HG02571 (cell line): ENCODE data around the gene DPF3.

Experiments used
- ATAC-seq: cut with Tn5 transposase; IDR thresholded peaks from one replicate; pipeline ENCODE4 v1.9.1; 2021; ENCODE audit warnings: mild to moderate bottlenecking, moderate library complexity; ENCODE audit not compliant: unreplicated experiment

Gene DPF3

GRCh38 chr14:72621387-72622065, 272.4 kb downstream of the DPF3 start:
- no peak for ATAC-seq

GRCh38 chr14:72619881-72620280, 274.0 kb downstream of the DPF3 start:
- ATAC-seq = no peak

GRCh38 chr14:72619111-72619571, 274.8 kb downstream of the DPF3 start:
- no peak for ATAC-seq

- ATAC-seq = no peak
Measured at GRCh38 chr14:72618424-72618823, 275.5 kb downstream of the DPF3 start.

GRCh38 chr14:72617391-72618031, 276.4 kb downstream of the DPF3 start:
- ATAC-seq = no peak

GRCh38 chr14:72616811-72617210, 277.1 kb downstream of the DPF3 start:
- no peak for ATAC-seq

GRCh38 chr14:72616294-72616693, 277.6 kb downstream of the DPF3 start:
- no peak for ATAC-seq

- no peak for ATAC-seq
Measured at GRCh38 chr14:72615451-72616121, 278.3 kb downstream of the DPF3 start.

GRCh38 chr14:72614891-72615415, 278.9 kb downstream of the DPF3 start:
- no peak for ATAC-seq

GRCh38 chr14:72614365-72614764, 279.5 kb downstream of the DPF3 start:
- ATAC-seq = no peak

- ATAC-seq = no peak
Measured at GRCh38 chr14:72613975-72614319, 280.0 kb downstream of the DPF3 start.

- ATAC-seq = no peak
Measured at GRCh38 chr14:72613231-72613974, 280.5 kb downstream of the DPF3 start.

- no peak for ATAC-seq
Measured at GRCh38 chr14:72612041-72612440, 281.9 kb downstream of the DPF3 start.

GRCh38 chr14:72611506-72611905, 282.4 kb downstream of the DPF3 start:
- no peak for ATAC-seq

GRCh38 chr14:72610831-72611200, 283.1 kb downstream of the DPF3 start:
- no peak for ATAC-seq

- no peak for ATAC-seq
Measured at GRCh38 chr14:72610096-72610830, 283.6 kb downstream of the DPF3 start.

GRCh38 chr14:72609205-72609916, 284.5 kb downstream of the DPF3 start:
- no peak for ATAC-seq

GRCh38 chr14:72608391-72609204, 285.3 kb downstream of the DPF3 start:
- no peak for ATAC-seq
